Transverse colon (tissue), 4 donors: ENCODE results near the gene HOXD1. TPM values are rescaled to one million over a fixed set of nuclear protein-coding genes. Genes with fewer than 3 reads are reported as not detected.

Source experiments
- DNase-seq: peaks from one replicate; pipeline ENCODE4 v3.0.0-alpha.2; 2019
- H3K27ac ChIP-seq, 4 donors: fragments of 200-600 bp; sonication (generic); 2 replicates each; pipeline ENCODE4 v1.5.1; 2016 to 2018; ENCODE audit warnings: inconsistent platforms in 4 of 4
- H3K27me3 ChIP-seq: fragments of 200-600 bp; sonication (generic); 2 replicates; pipeline ENCODE4 v1.5.1; 2017; ENCODE audit warnings: inconsistent platforms
- H3K36me3 ChIP-seq, 4 donors: fragments of 200-600 bp; sonication (generic); 2 replicates each; pipeline ENCODE4 v1.5.1; 2017 to 2019; ENCODE audit warnings: inconsistent platforms in 4 of 4
- H3K4me1 ChIP-seq, 4 donors: fragments of 200-600 bp; sonication (generic); 2 replicates each; pipeline ENCODE4 v1.5.1; 2017 to 2020; ENCODE audit warnings: inconsistent platforms in 4 of 4
- H3K4me3 ChIP-seq, 4 donors: fragments of 200-600 bp; sonication (generic); 1 replicate in 1 of 4; 2 replicates in 3 of 4; pipeline versions ENCODE4 v1.5.1 to v1.6.1; 2017 to 2019; ENCODE audit warnings: inconsistent platforms in 4 of 4
- H3K9me3 ChIP-seq, 2 donors: fragments of 200-600 bp; sonication (generic); 2 replicates each; pipeline ENCODE4 v1.5.1; 2017 to 2019; ENCODE audit warnings: inconsistent platforms in 2 of 2
- EP300 ChIP-seq: sonication (generic); formaldehyde crosslinking; IDR thresholded peaks from one replicate; pipeline ENCODE4 v1.6.1; 2017; ENCODE audit warnings: antibody characterized with exemption, low read depth
- POLR2A ChIP-seq: fragments of 450-650 bp; IDR thresholded peaks from one replicate; pipeline ENCODE4 v1.6.1; 2016; ENCODE audit warnings: antibody characterized with exemption, mild to moderate bottlenecking, moderate library complexity
- POLR2AphosphoS5 ChIP-seq, 3 donors: sonication (generic); formaldehyde crosslinking; IDR thresholded peaks; one replicate each; pipeline ENCODE4 v1.6.1; 2016; ENCODE audit warnings: antibody characterized with exemption in 3 of 3
- WGBS, 2 donors: methylation state at CpG; one replicate each; pipeline ENCODE4 v1.1.5; 2018; ENCODE audit warnings: low coverage in 1 of 2; 5-methylcytosine and 5-hydroxymethylcytosine counted together
- in situ Hi-C, 4 donors: fragments of 200-750 bp; cut with MboI; loops; one replicate each; pipeline versions ENCODE4 v1.15.0 to v1.15.1; 2017; ENCODE audit warnings: low sequenced_read_pairs in 3 of 4, low pct_ligation_motif_present in 1 of 4, low pct_unique_long_range_greater_than_20kb in 1 of 4
- intact Hi-C: fragments of 100-400 bp; cut with DNase I; formaldehyde crosslinking; loops from one replicate; pipeline ENCODE4 v1.15.1; 2023; ENCODE audit warnings: low total_unique reads
- total RNA-seq, 4 donors: library from RNA; depleted of rRNA; stranded (reverse); fragments of >200 nt; gene quantifications; one replicate each; pipeline ENCODE4 v1.1.0, GENCODE V29; 2016
- TF ChIP-seq, protein P1 (sequence below), 5 experiments: fragments of 200-600 bp in 3 of 5; fragments of 450-650 bp in 2 of 5; sonication (generic) in 3 of 5; IDR thresholded peaks; 1 replicate in 2 of 5; 2 replicates in 3 of 5; pipeline ENCODE4 v1.5.1; 2016 to 2017; ENCODE audit warnings: antibody characterized with exemption in 5 of 5, inconsistent platforms in 3 of 5, mild to moderate bottlenecking in 2 of 5, moderate library complexity in 1 of 5

The HOXD1 gene
- total RNA-seq, 4 donors from 2014 or later: 4.1 to 12.9 (median 4.5) TPM

DNA sequence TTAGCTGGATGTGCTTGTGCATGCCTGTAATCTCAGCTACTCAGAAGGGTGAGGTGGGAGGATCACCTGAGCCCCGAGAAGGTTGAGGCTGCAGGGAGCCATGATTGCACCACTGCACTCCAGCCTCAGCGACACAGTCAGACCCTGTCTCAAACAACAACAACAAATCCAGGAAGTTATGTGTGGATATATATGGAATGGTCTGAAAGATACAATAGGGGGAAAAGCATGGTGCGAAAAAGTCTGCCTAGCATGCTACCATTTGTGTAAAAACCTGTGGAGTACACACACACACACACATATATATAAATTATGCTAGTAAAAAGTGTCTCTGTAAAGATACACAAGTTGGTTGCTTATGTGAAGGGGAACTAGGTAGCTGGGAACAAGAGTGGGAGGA lies 6.9 kb upstream of the HOXD1 start:
- in situ Hi-C loops: no loop called here
- no peaks in the 10 kb centered on the region for H3K36me3 ChIP-seq
- WGBS, 2 donors: 61 to 78% methylated on average over 2 to 3 of the region's 3 CpGs
- TF ChIP-seq POLR2AphosphoS5 (IDR thresholded peaks at IDR 0.05): no peak
- H3K4me1 ChIP-seq: peaks cover 0 to 19% (median 15%) of the 10 kb centered on the region in 4 donors
- peaks cover 34% of the 10 kb centered on the region for H3K27me3 ChIP-seq
- DNase-seq: no peak
- intact Hi-C loops: no loop called here
- H3K27ac ChIP-seq: no peak overlapping the region
- H3K4me3 ChIP-seq: no peak overlapping the region
- H3K9me3 ChIP-seq: no peaks in the 10 kb centered on the region

DNA sequence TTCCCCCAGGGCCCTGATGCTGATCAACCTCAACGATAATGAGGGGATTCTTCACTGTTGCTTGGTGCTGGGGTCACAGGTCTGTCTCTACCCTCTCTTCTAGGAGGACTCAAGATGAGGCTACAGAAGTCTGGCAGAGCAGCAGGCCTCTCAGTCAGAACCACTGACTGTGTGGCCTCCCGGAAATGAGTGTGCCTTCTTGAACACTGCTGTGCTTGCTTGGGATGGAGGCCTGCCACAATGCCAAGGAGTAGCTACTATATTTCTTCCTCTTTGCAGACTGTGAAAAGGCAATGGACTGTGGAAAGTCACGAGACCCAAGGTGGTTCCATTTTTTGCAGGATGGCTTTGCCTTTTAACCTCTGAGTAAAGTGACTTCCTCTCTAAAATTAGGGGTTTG lies 5.8 kb upstream of the HOXD1 start:
- 44 to 88% methylated on average over 1 to 3 of the region's 3 CpGs for WGBS, 2 donors
- Histone ChIP-seq H3K4me1 (peaks cover 0 to 30% (median 14%) of the 10 kb centered on the region in 4 donors), H3K36me3 (no peaks in the 10 kb centered on the region), H3K4me3 (no peak overlapping the region), H3K27me3 (peaks cover 29% of the 10 kb centered on the region), H3K9me3 (no peaks in the 10 kb centered on the region), H3K27ac (no peak overlapping the region)
- DNase-seq: no peak
- intact Hi-C loops (no loop called here), in situ Hi-C loops (no loop called here)
- TF ChIP-seq POLR2AphosphoS5 (IDR thresholded peaks at IDR 0.05): no peak

DNA sequence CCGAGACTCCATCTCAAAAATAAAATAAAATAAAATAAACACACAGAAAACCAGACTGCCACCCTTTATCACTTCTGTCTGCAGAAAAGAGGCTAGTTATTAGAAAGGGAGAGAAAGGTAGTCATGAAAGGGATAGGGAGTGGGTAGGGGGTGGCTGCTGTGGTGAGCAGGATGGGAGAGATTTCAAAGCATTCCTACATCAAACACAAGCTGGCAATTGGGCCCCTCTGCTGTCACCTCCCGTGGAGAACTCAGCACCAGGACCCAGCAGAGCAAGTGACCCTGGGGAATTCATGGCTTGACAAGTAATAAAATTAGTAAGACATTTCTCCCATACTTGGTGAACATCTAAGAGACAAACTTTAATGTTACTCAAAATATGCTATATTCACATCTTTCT lies 3.7 kb upstream of the HOXD1 start:
- TF ChIP-seq EP300 (no peak), POLR2AphosphoS5 (IDR thresholded peaks at IDR 0.05) (no peak), POLR2A (no peak)
- TF ChIP-seq, protein P1, sequence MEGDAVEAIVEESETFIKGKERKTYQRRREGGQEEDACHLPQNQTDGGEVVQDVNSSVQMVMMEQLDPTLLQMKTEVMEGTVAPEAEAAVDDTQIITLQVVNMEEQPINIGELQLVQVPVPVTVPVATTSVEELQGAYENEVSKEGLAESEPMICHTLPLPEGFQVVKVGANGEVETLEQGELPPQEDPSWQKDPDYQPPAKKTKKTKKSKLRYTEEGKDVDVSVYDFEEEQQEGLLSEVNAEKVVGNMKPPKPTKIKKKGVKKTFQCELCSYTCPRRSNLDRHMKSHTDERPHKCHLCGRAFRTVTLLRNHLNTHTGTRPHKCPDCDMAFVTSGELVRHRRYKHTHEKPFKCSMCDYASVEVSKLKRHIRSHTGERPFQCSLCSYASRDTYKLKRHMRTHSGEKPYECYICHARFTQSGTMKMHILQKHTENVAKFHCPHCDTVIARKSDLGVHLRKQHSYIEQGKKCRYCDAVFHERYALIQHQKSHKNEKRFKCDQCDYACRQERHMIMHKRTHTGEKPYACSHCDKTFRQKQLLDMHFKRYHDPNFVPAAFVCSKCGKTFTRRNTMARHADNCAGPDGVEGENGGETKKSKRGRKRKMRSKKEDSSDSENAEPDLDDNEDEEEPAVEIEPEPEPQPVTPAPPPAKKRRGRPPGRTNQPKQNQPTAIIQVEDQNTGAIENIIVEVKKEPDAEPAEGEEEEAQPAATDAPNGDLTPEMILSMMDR (IDR thresholded peaks at IDR 0.05): no peak
- no peaks in the 10 kb centered on the region for H3K9me3 ChIP-seq
- H3K27ac ChIP-seq: no peak overlapping the region
- WGBS, 2 donors: 83 to 84% methylated on average over 2 of the region's 2 CpGs
- H3K36me3 ChIP-seq: no peaks in the 10 kb centered on the region
- DNase-seq: no peak
- intact Hi-C loops: no loop called here
- H3K4me1 ChIP-seq: peaks cover 0 to 35% (median 17%) of the 10 kb centered on the region in 4 donors
- H3K4me3 ChIP-seq: no peak overlapping the region
- in situ Hi-C loops: no loop called here
- peaks cover 37% of the 10 kb centered on the region for H3K27me3 ChIP-seq

DNA sequence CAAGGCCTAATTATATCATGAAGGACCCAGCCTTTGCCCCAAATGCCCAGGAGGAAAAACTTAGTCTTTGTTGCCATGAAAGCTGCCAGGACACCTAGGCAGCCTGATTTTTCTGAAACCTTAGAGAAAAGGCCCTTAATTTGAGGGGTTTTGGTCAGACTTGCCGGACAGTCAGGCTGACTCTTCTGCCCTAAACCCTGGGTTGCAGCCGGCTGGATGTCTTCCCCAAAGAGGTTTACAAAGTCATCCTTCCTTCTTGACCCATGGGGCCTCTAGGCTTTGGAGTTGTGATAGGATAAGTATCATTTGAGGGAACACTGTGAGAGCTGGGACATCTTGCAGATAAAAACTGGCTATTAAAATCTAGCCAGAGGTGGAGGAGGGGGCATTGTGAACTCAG lies 2.4 kb upstream of the HOXD1 start:
- intact Hi-C loops: no loop called here
- DNase-seq: no peak
- in situ Hi-C loops: no loop called here
- TF ChIP-seq POLR2AphosphoS5 (IDR thresholded peaks at IDR 0.05) (no peak), EP300 (no peak), POLR2A (no peak)
- TF ChIP-seq, protein P1 (IDR thresholded peaks at IDR 0.05): no peak
- H3K9me3 ChIP-seq: no peaks in the 10 kb centered on the region
- no peak overlapping the region for H3K4me3 ChIP-seq
- H3K36me3 ChIP-seq: no peaks in the 10 kb centered on the region
- 100% methylated on average over 1 to 2 of the region's 2 CpGs for WGBS, 2 donors
- H3K27me3 ChIP-seq: peaks cover 44% of the 10 kb centered on the region
- no peak overlapping the region for H3K27ac ChIP-seq
- H3K4me1 ChIP-seq: peaks cover 0 to 48% (median 21%) of the 10 kb centered on the region in 4 donors

DNA sequence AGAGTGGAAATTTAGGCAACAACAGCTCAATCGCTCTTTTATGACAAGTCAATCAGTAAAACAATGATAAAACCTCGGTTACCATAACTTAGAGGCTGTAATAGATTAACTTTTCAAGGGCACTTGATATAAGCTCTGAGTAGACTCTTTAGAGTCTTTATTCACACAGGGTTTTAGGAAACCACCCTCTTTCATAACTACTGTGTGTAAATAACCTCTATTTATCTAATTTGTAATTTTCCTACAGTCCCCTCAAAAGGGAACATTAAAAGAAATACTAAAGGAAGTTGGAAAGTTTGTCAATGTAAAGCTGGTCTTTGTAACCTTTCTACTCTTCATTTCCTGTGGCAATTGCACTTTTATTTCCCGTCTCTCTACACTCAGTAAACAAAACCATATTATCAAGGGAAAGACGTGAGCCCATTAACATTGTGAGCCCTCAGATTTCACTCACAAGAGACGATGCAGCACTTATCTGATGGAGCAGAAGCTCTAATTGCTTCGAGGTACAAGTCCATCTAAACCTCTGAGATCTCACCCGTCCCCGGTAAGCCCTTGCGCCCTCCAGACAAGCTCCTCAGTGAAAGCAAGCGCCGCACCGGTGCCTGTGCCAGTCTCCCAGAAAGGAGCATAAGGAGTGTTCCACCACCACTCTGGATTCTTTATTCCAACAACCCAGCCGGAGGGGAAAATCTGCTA lies 1.1 kb upstream of the HOXD1 start:
- Histone ChIP-seq H3K4me3 (peak overlapping the region; percentile 41 to 70 (median 59)), H3K4me1 (peaks cover 0 to 49% (median 21%) of the 10 kb centered on the region in 4 donors), H3K27me3 (peaks cover 57% of the 10 kb centered on the region), H3K27ac (peak overlapping the region; percentile 79 to 90 (median 86)), H3K9me3 (no peaks in the 10 kb centered on the region), H3K36me3 (no peaks in the 10 kb centered on the region)
- DNase-seq: peak; percentile 38
- in situ Hi-C loops: no loop called here
- intact Hi-C loops: no loop called here
- TF ChIP-seq POLR2A (peak; percentile 27), POLR2AphosphoS5 (IDR thresholded peaks at IDR 0.05) (peak in 2 of 3 donors; percentile 9 to 18)
- TF ChIP-seq, protein P1 (IDR thresholded peaks at IDR 0.05): no peak
- WGBS, 2 donors: 4 to 14% methylated on average over 4 to 13 of the region's 13 CpGs
